H1 (cell line): ENCODE results near the gene CAVIN2. TPM values are rescaled to one million over a fixed set of nuclear protein-coding genes. Genes with fewer than 3 reads are reported as not detected.

Experiments
- CTCF ChIA-PET: fragments of 300-600 bp; sonication (Branson Sonifier 250); formaldehyde crosslinking; loops from one replicate; lab custom pipeline; 2021; ENCODE audit not compliant: partially characterized antibody; lab: Charles Lee
- POLR2A ChIA-PET: fragments of 300-600 bp; sonication (Branson Sonifier 250); formaldehyde crosslinking; loops from one replicate; lab custom pipeline; 2021; ENCODE audit warnings: inconsistent platforms; ENCODE audit not compliant: partially characterized antibody; lab: Charles Lee
- DNase-seq, 2 experiments: peaks; one replicate each; pipeline versions ENCODE4 v3.0.0 to v3.0.0-alpha.2; 2010 to 2022; ENCODE audit warnings: low spot score in 2 of 2, low read depth in 1 of 2, mixed read lengths in 1 of 2
- FAIRE-seq: peaks from 2 replicates; lab custom pipeline; 2011; peaks lifted over from hg19 to GRCh38; lab: Jason Lieb, UNC
- H2AFZ ChIP-seq: 2 replicates; pipeline ENCODE4 v1.8.1; 2012; ENCODE audit warnings: low read length, inconsistent platforms
- H2AK5ac ChIP-seq: 2 replicates; pipeline ENCODE4 v1.6.1; 2013; ENCODE audit warnings: low read depth, low read length
- H2BK120ac ChIP-seq: replicated peaks from 2 replicates; pipeline ENCODE3; 2013; ENCODE audit warnings: low read depth, low read length, inconsistent platforms
- H2BK12ac ChIP-seq: 2 replicates; pipeline ENCODE4 v1.6.1; 2013; ENCODE audit warnings: low read depth, low read length
- H2BK15ac ChIP-seq: 2 replicates; pipeline ENCODE4 v1.6.1; 2013; ENCODE audit warnings: low read length
- H2BK20ac ChIP-seq: 2 replicates; pipeline ENCODE4 v1.6.1; 2013; ENCODE audit warnings: low read length
- H2BK5ac ChIP-seq: 2 replicates; pipeline ENCODE4 v1.6.1; 2013; ENCODE audit warnings: low read depth, low read length
- H3K14ac ChIP-seq: 2 replicates; pipeline ENCODE4 v1.6.1; 2013; ENCODE audit warnings: inconsistent platforms; ENCODE audit not compliant: insufficient read length
- H3K18ac ChIP-seq: 2 replicates; pipeline ENCODE4 v1.6.1; 2013; ENCODE audit warnings: low read length; ENCODE audit errors: extremely low read depth
- H3K23ac ChIP-seq: 2 replicates; pipeline ENCODE4 v1.6.1; 2013; ENCODE audit warnings: inconsistent platforms; ENCODE audit not compliant: insufficient read length
- H3K23me2 ChIP-seq: 2 replicates; pipeline ENCODE4 v1.6.1; 2013; ENCODE audit warnings: low read depth, low read length
- H3K27ac ChIP-seq: 2 replicates; pipeline ENCODE4 v1.6.1; 2011; ENCODE audit warnings: low read depth, low read length, inconsistent platforms
- H3K27me3 ChIP-seq, 4 experiments: replicated peaks in 1 of 4; 1 replicate in 1 of 4; 2 replicates in 3 of 4; pipeline versions ENCODE4 v1.6.1 to v1.8.1; 2011 to 2013; ENCODE audit warnings: low read length in 3 of 4, mild to moderate bottlenecking in 3 of 4, inconsistent platforms in 2 of 4, mixed read lengths in 2 of 4, moderate library complexity in 1 of 4; ENCODE audit not compliant: control insufficient read depth in 3 of 4, insufficient read depth in 3 of 4; ENCODE audit errors: extremely low read depth in 1 of 4
- H3K36me3 ChIP-seq, 4 experiments: 2 replicates each; pipeline versions ENCODE4 v1.6.1 to v1.8.1; 2011 to 2013; ENCODE audit warnings: mild to moderate bottlenecking in 4 of 4, low read length in 3 of 4, moderate library complexity in 2 of 4, control low read depth in 1 of 4, inconsistent platforms in 1 of 4; ENCODE audit not compliant: insufficient read depth in 4 of 4, control insufficient read depth in 2 of 4
- H3K4ac ChIP-seq: replicated peaks from 2 replicates; pipeline ENCODE3; 2013; ENCODE audit warnings: low read length, low read depth, mixed read lengths, inconsistent platforms; ENCODE audit not compliant: insufficient read length
- H3K4me1 ChIP-seq, 4 experiments: replicated peaks in 1 of 4; 1 replicate in 1 of 4; 2 replicates in 3 of 4; pipeline versions ENCODE4 v1.6.1 to v1.8.1; 2011 to 2013; ENCODE audit warnings: low read length in 3 of 4, inconsistent platforms in 2 of 4, mixed read lengths in 1 of 4; ENCODE audit not compliant: insufficient read depth in 4 of 4, control insufficient read depth in 3 of 4
- H3K4me2 ChIP-seq, 2 experiments: 2 replicates each; pipeline versions ENCODE4 v1.6.1 to v1.8.1; 2011 to 2013; ENCODE audit warnings: low read depth in 2 of 2, low read length in 2 of 2, control low read depth in 1 of 2, inconsistent platforms in 1 of 2, mild to moderate bottlenecking in 1 of 2; ENCODE audit not compliant: insufficient read depth in 1 of 2
- H3K4me3 ChIP-seq, 4 experiments: fragments of 200-600, 300-600 bp in 1 of 4; sonication (generic), shearing (Covaris generic), sonication (Bioruptor Twin) in 1 of 4; 2 replicates each; pipeline versions ENCODE4 v1.5.1 to v1.8.1; 2011 to 2016; ENCODE audit warnings: low read length in 4 of 4, low read depth in 3 of 4, control low read depth in 2 of 4, inconsistent platforms in 2 of 4, mild to moderate bottlenecking in 2 of 4, mixed read lengths in 1 of 4, moderate library complexity in 1 of 4; ENCODE audit not compliant: insufficient read depth in 2 of 4; ENCODE audit errors: extremely low read depth in 1 of 4
- H3K56ac ChIP-seq: replicated peaks from 2 replicates; pipeline ENCODE3; 2013; ENCODE audit warnings: low read depth, mild to moderate bottlenecking, mixed read lengths, low read length, inconsistent platforms; ENCODE audit not compliant: insufficient read length
- H3K79me1 ChIP-seq: 2 replicates; pipeline ENCODE4 v1.6.1; 2013; ENCODE audit warnings: low read depth, low read length, control low read depth
- H3K79me2 ChIP-seq, 2 experiments: 2 replicates each; pipeline versions ENCODE4 v1.6.1 to v1.8.1; 2012 to 2013; ENCODE audit warnings: low read length in 2 of 2, mild to moderate bottlenecking in 2 of 2, inconsistent platforms in 1 of 2; ENCODE audit not compliant: insufficient read depth in 2 of 2, control insufficient read depth in 1 of 2
- H3K9ac ChIP-seq, 4 experiments: replicated peaks in 1 of 4; 1 replicate in 1 of 4; 2 replicates in 3 of 4; pipeline versions ENCODE4 v1.6.1 to v1.8.1; 2011 to 2013; ENCODE audit warnings: low read depth in 3 of 4, low read length in 3 of 4, control low read depth in 2 of 4, mild to moderate bottlenecking in 2 of 4, moderate library complexity in 2 of 4, inconsistent platforms in 1 of 4; ENCODE audit errors: extremely low read depth in 1 of 4
- H3K9me3 ChIP-seq, 2 experiments: 2 replicates each; pipeline versions ENCODE4 v1.6.1 to v1.8.1; 2012 to 2013; ENCODE audit warnings: mild to moderate bottlenecking in 2 of 2, moderate library complexity in 2 of 2, control low read depth in 1 of 2, inconsistent platforms in 1 of 2, low read depth in 1 of 2, low read length in 1 of 2, mixed read lengths in 1 of 2; ENCODE audit not compliant: insufficient read depth in 2 of 2
- H4K20me1 ChIP-seq, 2 experiments: replicated peaks in 1 of 2; 2 replicates each; pipeline versions ENCODE3 to v1.8.1; 2011 to 2013; ENCODE audit warnings: inconsistent platforms in 2 of 2, low read length in 2 of 2, mild to moderate bottlenecking in 1 of 2; ENCODE audit not compliant: insufficient read depth in 2 of 2, control insufficient read depth in 1 of 2
- H4K5ac ChIP-seq: 2 replicates; pipeline ENCODE4 v1.6.1; 2013; ENCODE audit warnings: low read length, low read depth, mixed read lengths, inconsistent platforms; ENCODE audit not compliant: insufficient read length
- H4K8ac ChIP-seq: 2 replicates; pipeline ENCODE4 v1.8.0; 2013; ENCODE audit warnings: mild to moderate bottlenecking, moderate library complexity, low read length, inconsistent platforms; ENCODE audit not compliant: insufficient read depth; ENCODE audit errors: extremely low read depth
- H4K91ac ChIP-seq: replicated peaks from 2 replicates; pipeline ENCODE3; 2013; ENCODE audit warnings: low read length, mixed read lengths, inconsistent platforms; ENCODE audit not compliant: insufficient read length
- RBBP5 ChIP-seq: IDR thresholded peaks from 2 replicates; pipeline ENCODE4 v1.7.1; 2012; ENCODE audit warnings: low read depth, mild to moderate bottlenecking, inconsistent platforms, low read length, moderate library complexity, borderline replicate concordance
- YY1 ChIP-seq: IDR thresholded peaks from 2 replicates; pipeline ENCODE4 v1.6.1; 2011; ENCODE audit warnings: low read depth, mild to moderate bottlenecking, low read length
- WGBS, 2 experiments: shearing (Covaris generic) in 1 of 2; methylation state at CpG; one replicate each; pipeline versions ENCODE4 v1.1.6 to v1.1.7; 2013 to 2015; ENCODE audit warnings: low lambda C conversion rate in 2 of 2, mixed read lengths in 2 of 2, inconsistent platforms in 1 of 2, low coverage in 1 of 2, missing lambda C conversion rate in 1 of 2; ENCODE audit not compliant: insufficient replicate concordance in 2 of 2, insufficient coverage in 1 of 2, insufficient read length in 1 of 2; ENCODE audit errors: extremely low coverage in 1 of 2, missing lambda C conversion rate in 1 of 2; 5-methylcytosine and 5-hydroxymethylcytosine counted together
- polyA plus RNA-seq, 7 experiments: library from polyadenylated mRNA; depleted of rRNA in 3 of 7; stranded (reverse) in 5 of 7; unstranded in 2 of 7; fragments of >200 nt in 5 of 7; fragments of 200-250 nt in 2 of 7; gene quantifications; 1 replicate in 5 of 7; 2 replicates in 1 of 7; 4 replicates in 1 of 7; pipeline versions ENCODE4 v1.2.1 to v1.2.3, GENCODE V29; 2011 to 2013; ENCODE audit warnings: missing spikeins in 2 of 7, mixed read lengths in 2 of 7
- total RNA-seq: library from RNA; stranded (reverse); fragmentation: NEBNext Ultra II Directional; extraction: Animal tissue kit (Norgen Biotek cat#: 25700); gene quantifications from 2 replicates; pipeline ENCODE4 v1.2.1, GENCODE V29; 2021

CAVIN2 gene
- total and polyA plus RNA-seq, 2 of the 8 experiments (the other 6 are each of a cell fraction or from before 2014, with no cell fraction given): 0.03 TPM; not detected in 1

DNA sequence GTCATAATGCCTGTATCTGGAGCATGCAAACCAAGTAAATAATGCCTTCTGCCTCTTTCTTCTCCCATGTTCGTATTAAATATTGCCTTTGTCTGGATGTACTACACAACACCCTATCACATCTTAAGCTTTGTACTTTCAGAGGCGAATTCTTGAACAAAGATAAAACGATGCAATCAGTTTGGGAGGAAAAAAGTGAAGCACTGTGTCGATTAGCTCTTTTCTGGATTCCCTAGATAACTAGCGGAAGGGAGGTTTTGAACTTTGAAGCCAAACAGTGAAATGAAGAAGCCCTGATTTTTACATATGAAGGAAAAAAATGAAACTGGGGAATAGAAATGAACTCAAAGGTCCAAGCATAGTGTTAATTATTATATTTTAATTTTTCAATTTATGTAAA is 44.7 kb downstream of the CAVIN2 start:
- Histone ChIP-seq H4K5ac (no peak overlapping the region), H2BK5ac (no peak overlapping the region), H3K4me1 (no peaks in the 10 kb centered on the region), H3K23me2 (no peaks in the 10 kb centered on the region), H3K23ac (no peak overlapping the region), H2AK5ac (no peak overlapping the region), H2BK120ac (no peak overlapping the region), H3K18ac (no peak overlapping the region), H3K56ac (no peak overlapping the region), H4K91ac (no peak overlapping the region), H3K4ac (no peak overlapping the region), H3K27me3 (no peaks in the 10 kb centered on the region), H3K9ac (no peak overlapping the region), H3K79me2 (no peaks in the 10 kb centered on the region), H4K20me1 (no peaks in the 10 kb centered on the region), H2BK15ac (no peak overlapping the region), H2BK12ac (no peak overlapping the region), H2BK20ac (no peak overlapping the region), H3K79me1 (no peaks in the 10 kb centered on the region), H3K4me2 (no peak overlapping the region), H3K9me3 (no peaks in the 10 kb centered on the region), H3K4me3 (no peak overlapping the region), H3K14ac (no peak overlapping the region), H3K36me3 (no peaks in the 10 kb centered on the region), H3K27ac (no peak overlapping the region), H4K8ac (no peak overlapping the region), H2AFZ (no peak overlapping the region)
- TF ChIP-seq YY1: no peak
- no peak for TF ChIP-seq RBBP5
- ChIA-PET POLR2A (no interaction called here), CTCF (interaction anchor here (1.3 to 2.5 kb wide), 3 partner anchors 8 to 44 kb away, joined by 3 to 17 read pairs (median 3); no protein-coding TSS in a partner anchor)
- no peak for DNase-seq
- WGBS, 2 experiments: 87% methylated on average over 5 of the region's 5 CpGs; no CpG with 5 or more reads in 1 of the 2 experiments
- FAIRE-seq: no peak
